T-helper 1 cell treated with Interleukin-12 subunit alpha and Interleukin-12 subunit beta and Interleukin-4 antibody, amounts not matched to agents 30 μg/mL and 1 μg/mL, for 36 hours (primary cell): ENCODE measurements around the gene GTPBP4.

ENCODE experiments used
- H3K27ac Mint-ChIP-seq: one replicate; pipeline ENCODE4 v1.8.0; 2021; ENCODE audit warnings: mild to moderate bottlenecking, mixed read lengths
- H3K27me3 Mint-ChIP-seq: one replicate; pipeline ENCODE4 v1.8.0; 2021; ENCODE audit warnings: low read depth, mixed read lengths
- H3K36me3 Mint-ChIP-seq: one replicate; pipeline ENCODE4 v1.8.0; 2021; ENCODE audit warnings: low read depth, mixed read lengths
- H3K4me1 Mint-ChIP-seq: one replicate; pipeline ENCODE4 v1.8.0; 2021; ENCODE audit warnings: low read depth, mixed read lengths
- H3K4me3 Mint-ChIP-seq: one replicate; pipeline ENCODE4 v1.8.0; 2021; ENCODE audit warnings: mild to moderate bottlenecking, moderate library complexity, mixed read lengths
- H3K9me3 Mint-ChIP-seq: one replicate; pipeline ENCODE4 v1.8.0; 2021; ENCODE audit warnings: mixed read lengths

Gene GTPBP4

GRCh38 chr10:1041514-1041913, 53.3 kb downstream of the GTPBP4 start:
- H3K27me3 Mint-ChIP-seq, result no peaks in the 10 kb centered on the region
- H3K4me3 Mint-ChIP-seq, result no peak overlapping the region
- peaks cover 37% of the 10 kb centered on the region for H3K36me3 Mint-ChIP-seq
- no peak overlapping the region for H3K27ac Mint-ChIP-seq
- no peaks in the 10 kb centered on the region for H3K9me3 Mint-ChIP-seq
- H3K4me1 Mint-ChIP-seq, result peaks cover 36% of the 10 kb centered on the region

GRCh38 chr10:1043532-1043995, 55.3 kb downstream of the GTPBP4 start:
- Mint-ChIP-seq H3K27ac (peak overlapping the region; percentile 93), H3K9me3 (no peaks in the 10 kb centered on the region), H3K36me3 (peaks cover 37% of the 10 kb centered on the region), H3K27me3 (no peaks in the 10 kb centered on the region), H3K4me3 (peak overlapping the region; percentile 85), H3K4me1 (peaks cover 42% of the 10 kb centered on the region)

- peak overlapping the region; percentile 85 for H3K4me3 Mint-ChIP-seq
- H3K27me3 Mint-ChIP-seq, result no peaks in the 10 kb centered on the region
- no peaks in the 10 kb centered on the region for H3K9me3 Mint-ChIP-seq
- H3K36me3 Mint-ChIP-seq, result peaks cover 37% of the 10 kb centered on the region
- peak overlapping the region; percentile 93 for H3K27ac Mint-ChIP-seq
- peaks cover 42% of the 10 kb centered on the region for H3K4me1 Mint-ChIP-seq
Measured at GRCh38 chr10:1044146-1044545, 55.9 kb downstream of the GTPBP4 start.

DNA sequence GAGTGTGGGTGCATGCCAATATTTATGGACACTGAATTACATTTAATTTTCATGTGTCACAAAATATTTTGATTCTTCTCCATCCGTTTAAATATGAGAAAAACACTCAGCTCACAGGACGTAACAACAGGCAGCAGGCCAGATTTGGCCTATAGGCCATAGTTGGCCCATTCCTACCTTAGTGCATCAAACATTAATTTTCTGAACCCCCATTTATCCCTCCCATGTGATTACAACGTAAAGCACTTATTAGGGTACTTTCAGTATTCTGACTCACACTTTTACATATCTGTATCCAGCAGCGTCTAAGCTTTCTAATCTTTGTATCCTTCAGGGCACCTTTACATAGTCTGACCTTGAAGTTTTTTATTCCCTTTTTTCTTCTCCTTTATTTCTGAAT, 56.7 kb downstream of the GTPBP4 start:
- peaks cover 37% of the 10 kb centered on the region for H3K36me3 Mint-ChIP-seq
- H3K27ac Mint-ChIP-seq, result peak overlapping the region; percentile 93
- peak overlapping the region; percentile 85 for H3K4me3 Mint-ChIP-seq
- H3K27me3 Mint-ChIP-seq, result no peaks in the 10 kb centered on the region
- no peaks in the 10 kb centered on the region for H3K9me3 Mint-ChIP-seq
- H3K4me1 Mint-ChIP-seq, result peaks cover 42% of the 10 kb centered on the region

- H3K4me1 Mint-ChIP-seq, result peaks cover 40% of the 10 kb centered on the region
- H3K27me3 Mint-ChIP-seq, result no peaks in the 10 kb centered on the region
- H3K36me3 Mint-ChIP-seq, result peaks cover 33% of the 10 kb centered on the region
- peak overlapping the region; percentile 73 for H3K27ac Mint-ChIP-seq
- H3K4me3 Mint-ChIP-seq, result peak overlapping the region; percentile 85
- H3K9me3 Mint-ChIP-seq, result no peaks in the 10 kb centered on the region
Measured at GRCh38 chr10:1045415-1045814, 57.2 kb downstream of the GTPBP4 start.

DNA sequence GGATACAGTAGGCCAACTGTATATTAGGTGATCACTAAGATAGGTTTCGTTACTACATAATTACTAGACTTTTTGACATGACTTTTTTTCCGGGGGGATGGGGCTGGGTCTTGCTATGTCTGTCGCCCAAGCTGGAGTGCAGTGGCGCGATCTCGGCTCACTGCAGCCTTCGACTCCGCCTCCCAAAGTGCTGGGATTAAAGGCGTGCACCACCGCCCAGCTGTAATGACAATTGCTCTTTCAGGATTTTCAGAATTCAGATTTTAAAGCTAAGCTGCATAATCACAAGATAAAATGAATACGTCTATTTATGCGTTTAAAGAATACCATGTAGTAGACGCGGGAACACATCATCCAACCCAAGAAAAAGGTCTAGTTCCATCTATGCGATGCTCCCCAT, 59.7 kb downstream of the GTPBP4 start:
- H3K4me3 Mint-ChIP-seq, result peak overlapping the region; percentile 96
- H3K27me3 Mint-ChIP-seq, result no peaks in the 10 kb centered on the region
- peaks cover 59% of the 10 kb centered on the region for H3K4me1 Mint-ChIP-seq
- H3K27ac Mint-ChIP-seq, result peak overlapping the region; percentile 96
- peaks cover 33% of the 10 kb centered on the region for H3K36me3 Mint-ChIP-seq
- no peaks in the 10 kb centered on the region for H3K9me3 Mint-ChIP-seq

- Mint-ChIP-seq H3K4me3 (peak overlapping the region; percentile 96), H3K9me3 (no peaks in the 10 kb centered on the region), H3K36me3 (peaks cover 29% of the 10 kb centered on the region), H3K4me1 (peaks cover 57% of the 10 kb centered on the region), H3K27me3 (no peaks in the 10 kb centered on the region), H3K27ac (peak overlapping the region; percentile 96)
Measured at GRCh38 chr10:1048349-1048731, 60.1 kb downstream of the GTPBP4 start.

- Mint-ChIP-seq H3K4me1 (peaks cover 57% of the 10 kb centered on the region), H3K27me3 (no peaks in the 10 kb centered on the region), H3K4me3 (peak within 1 kb of the TSS; percentile 96), H3K27ac (peak within 1 kb of the TSS; percentile 96), H3K36me3 (peaks cover 32% of the 10 kb centered on the region), H3K9me3 (no peaks in the 10 kb centered on the region)
Measured at GRCh38 chr10:1048732-1049424, 60.6 kb downstream of the GTPBP4 start, which contains the start of gene IDI1. TSS of gene IDI1 (minus strand) at chr10:1049119. CDS start at chr10:1049003, 116 bp downstream.

DNA sequence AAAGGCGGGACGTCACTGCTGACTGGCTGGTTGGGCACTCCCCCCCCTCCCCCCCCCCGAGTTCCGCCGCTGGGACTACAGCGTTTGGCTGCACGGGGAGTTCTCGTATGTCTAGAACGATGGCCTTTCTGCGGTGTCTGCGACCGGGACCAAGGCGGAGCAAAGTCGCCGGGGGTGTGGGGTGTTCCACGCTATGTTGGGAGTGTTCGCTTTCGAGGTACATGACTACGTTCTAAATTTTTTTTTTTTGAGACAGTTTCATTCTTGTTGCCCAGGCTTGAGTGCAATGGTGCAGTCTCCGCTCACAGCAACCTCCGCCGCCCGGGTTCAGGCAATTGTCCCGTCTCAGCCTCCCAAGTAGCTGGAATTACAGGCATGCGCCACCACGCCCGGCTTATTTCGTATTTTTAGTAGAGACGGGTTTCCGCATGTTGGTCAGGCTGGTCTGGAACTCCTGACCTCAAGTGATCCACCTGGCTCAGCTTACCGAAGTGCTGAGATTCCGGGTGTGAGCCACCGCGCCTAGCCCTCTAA, 61.3 kb downstream of the GTPBP4 start:
- H3K9me3 Mint-ChIP-seq, result no peaks in the 10 kb centered on the region
- H3K4me3 Mint-ChIP-seq, result peak overlapping the region; percentile 96
- H3K27me3 Mint-ChIP-seq, result no peaks in the 10 kb centered on the region
- H3K36me3 Mint-ChIP-seq, result peaks cover 33% of the 10 kb centered on the region
- H3K4me1 Mint-ChIP-seq, result peaks cover 57% of the 10 kb centered on the region
- H3K27ac Mint-ChIP-seq, result peak overlapping the region; percentile 96

DNA sequence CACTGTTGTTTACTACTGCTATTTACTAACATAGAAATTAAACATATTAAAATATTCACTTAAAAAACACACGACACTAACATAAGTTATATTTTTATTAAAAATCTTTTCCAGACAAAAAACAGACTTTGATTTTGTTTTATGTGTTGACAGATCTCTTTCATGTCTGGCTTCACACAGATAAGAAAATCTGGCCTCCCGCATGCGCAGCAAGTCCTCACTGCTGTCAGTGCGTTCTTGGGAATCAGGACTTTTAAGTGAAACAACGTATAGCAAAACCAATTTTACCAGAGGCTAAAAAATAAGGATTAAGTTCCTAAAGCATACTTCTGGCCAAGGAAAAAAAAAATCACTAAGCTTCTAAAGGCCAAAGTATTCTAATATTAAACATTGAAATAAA, 61.9 kb downstream of the GTPBP4 start:
- Mint-ChIP-seq H3K4me1 (peaks cover 57% of the 10 kb centered on the region), H3K4me3 (peak overlapping the region; percentile 96), H3K27ac (peak overlapping the region; percentile 96), H3K36me3 (peaks cover 31% of the 10 kb centered on the region), H3K9me3 (no peaks in the 10 kb centered on the region), H3K27me3 (no peaks in the 10 kb centered on the region)

- H3K9me3 Mint-ChIP-seq, result no peaks in the 10 kb centered on the region
- H3K27ac Mint-ChIP-seq, result peak overlapping the region; percentile 57
- H3K4me1 Mint-ChIP-seq, result peaks cover 56% of the 10 kb centered on the region
- H3K36me3 Mint-ChIP-seq, result peaks cover 27% of the 10 kb centered on the region
- H3K27me3 Mint-ChIP-seq, result no peaks in the 10 kb centered on the region
- peak overlapping the region; percentile 96 for H3K4me3 Mint-ChIP-seq
Measured at GRCh38 chr10:1050554-1050953, 62.3 kb downstream of the GTPBP4 start.

GRCh38 chr10:1054684-1055083, 66.5 kb downstream of the GTPBP4 start:
- Mint-ChIP-seq H3K4me3 (peak overlapping the region; percentile 40), H3K27me3 (no peaks in the 10 kb centered on the region), H3K4me1 (peaks cover 70% of the 10 kb centered on the region), H3K36me3 (peaks cover 34% of the 10 kb centered on the region), H3K9me3 (no peaks in the 10 kb centered on the region), H3K27ac (no peak overlapping the region)

DNA sequence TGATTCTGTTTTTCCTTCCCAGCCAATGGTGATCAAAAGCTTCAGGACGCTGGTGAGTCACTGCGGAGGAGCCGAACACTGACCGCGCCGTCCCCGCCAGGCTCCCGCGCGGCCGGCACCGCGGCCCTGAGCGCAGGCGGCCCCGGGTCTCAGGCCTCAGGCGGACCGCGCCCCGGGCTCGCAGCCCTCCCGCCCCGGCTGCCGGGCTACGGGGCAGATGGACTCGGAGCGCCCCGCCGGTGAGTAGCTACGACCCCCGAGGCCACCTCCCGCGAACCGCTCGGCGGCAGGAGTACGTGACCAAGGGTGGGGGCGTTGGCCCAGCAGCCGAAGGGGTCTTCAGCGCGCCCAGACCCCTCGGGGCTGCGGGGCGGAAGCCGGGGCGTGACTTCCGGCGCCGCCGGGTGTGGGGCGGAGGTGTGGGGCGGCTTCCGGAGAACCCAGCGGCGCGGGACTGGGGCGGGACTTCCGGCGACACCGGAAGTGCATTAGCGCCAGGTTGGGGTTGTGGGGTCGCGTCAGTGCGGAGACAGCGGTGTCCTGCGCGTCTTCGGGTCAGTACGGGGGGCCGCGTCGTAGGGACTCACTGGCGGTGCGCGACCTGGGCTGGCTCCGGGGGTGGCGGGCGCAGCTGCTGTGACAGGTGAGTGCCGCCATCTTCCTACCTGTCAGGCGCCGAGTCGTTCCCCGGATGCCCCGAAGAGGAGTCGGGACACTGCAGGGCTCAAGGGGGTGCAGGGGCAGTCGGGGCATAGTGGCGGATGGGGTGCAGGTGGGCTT, 68.3 kb downstream of the GTPBP4 start, which contains the start of gene WDR37:
Gene WDR37 (plus strand): TSS at position 60 of the 780 bp plus-strand sequence. CDS start 15,771 bp downstream, outside the sequence.
- H3K9me3 Mint-ChIP-seq, result no peaks in the 10 kb centered on the region
- peaks cover 76% of the 10 kb centered on the region for H3K4me1 Mint-ChIP-seq
- H3K27ac Mint-ChIP-seq, result peak within 1 kb of the TSS; percentile 94
- H3K27me3 Mint-ChIP-seq, result no peaks in the 10 kb centered on the region
- H3K4me3 Mint-ChIP-seq, result peak within 1 kb of the TSS; percentile 95
- peaks cover 40% of the 10 kb centered on the region for H3K36me3 Mint-ChIP-seq

DNA sequence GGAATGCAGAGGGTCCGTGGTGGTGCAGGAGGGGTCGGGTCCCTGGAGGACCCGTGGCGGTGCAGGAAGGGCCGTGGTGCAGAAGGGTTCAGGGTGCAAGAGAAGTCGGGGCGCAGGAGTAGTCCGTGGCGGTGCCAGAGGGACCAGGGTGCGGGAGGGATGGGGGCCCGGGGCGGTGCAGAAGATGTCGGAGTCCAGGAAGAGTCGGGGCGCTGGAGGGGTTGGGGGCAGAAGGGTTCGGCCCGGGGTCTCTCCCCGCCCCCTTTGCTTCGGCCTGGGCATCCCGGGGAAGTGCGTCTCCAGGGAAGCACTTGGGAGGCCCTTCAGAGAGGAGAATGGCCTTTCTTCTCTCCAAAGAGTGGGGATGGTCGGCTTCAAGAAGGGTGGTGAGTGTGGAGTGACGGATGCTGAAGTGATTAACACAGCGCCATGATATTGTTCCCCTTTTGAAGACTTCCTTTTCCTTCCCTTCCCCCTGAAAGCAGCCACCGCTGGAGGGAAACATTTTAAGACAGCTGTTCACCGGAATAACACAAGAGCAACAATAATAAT, 68.9 kb downstream of the GTPBP4 start:
- Mint-ChIP-seq H3K36me3 (peaks cover 39% of the 10 kb centered on the region), H3K27me3 (no peaks in the 10 kb centered on the region), H3K9me3 (no peaks in the 10 kb centered on the region), H3K27ac (peak overlapping the region; percentile 85), H3K4me1 (peaks cover 77% of the 10 kb centered on the region), H3K4me3 (peak overlapping the region; percentile 95)
